Measurements from ENCODE around the gene HSD3B2. TPM values are rescaled to one million over a fixed set of nuclear protein-coding genes. Genes with fewer than 3 reads are reported as not detected.

Gene HSD3B2
- total RNA-seq, 1 experiment from 2014 or later, result 1.0 TPM

GRCh38 chr1:119466445-119466844 is 51.5 kb downstream of the HSD3B2 start:
- Mint-ChIP-seq H3K9me3 (peaks cover 12% of the 10 kb centered on the region), H3K27me3 (ENCODE audit: low read depth) (peaks cover 5% of the 10 kb centered on the region; the same call in 1 of the 2 replicates), H3K4me1 (peaks cover 17% of the 10 kb centered on the region), H3K36me3 (no peaks in the 10 kb centered on the region), H3K27ac (no peak overlapping the region), H3K4me3 (no peak overlapping the region)
- TF ChIP-seq E2F4 (CRISPR knock-in tag; IDR thresholded peaks at IDR 0.05; ENCODE audit: borderline replicate concordance, low read depth) (no peak), USF2 (CRISPR knock-in tag; IDR thresholded peaks at IDR 0.05) (no peak), RORB (CRISPR knock-in tag; IDR thresholded peaks at IDR 0.05) (no peak), JAZF1 (CRISPR knock-in tag; IDR thresholded peaks at IDR 0.05) (no peak), NR3C1 (CRISPR knock-in tag; conservative IDR thresholded peaks at IDR 0.05; ENCODE audit: low read depth) (no peak), MXD4 (CRISPR knock-in tag; IDR thresholded peaks at IDR 0.05; ENCODE audit: borderline replicate concordance) (no peak), TEAD1 (CRISPR knock-in tag; IDR thresholded peaks at IDR 0.05) (no peak), AFF4 (CRISPR knock-in tag; IDR thresholded peaks at IDR 0.05; ENCODE audit: borderline replicate concordance) (no peak), MLX (CRISPR knock-in tag; IDR thresholded peaks at IDR 0.05) (no peak), ZNF532 (CRISPR knock-in tag; IDR thresholded peaks at IDR 0.05; ENCODE audit: borderline replicate concordance) (no peak)
- TF ChIP-seq, protein P1, sequence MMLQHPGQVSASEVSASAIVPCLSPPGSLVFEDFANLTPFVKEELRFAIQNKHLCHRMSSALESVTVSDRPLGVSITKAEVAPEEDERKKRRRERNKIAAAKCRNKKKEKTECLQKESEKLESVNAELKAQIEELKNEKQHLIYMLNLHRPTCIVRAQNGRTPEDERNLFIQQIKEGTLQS (CRISPR knock-in tag; conservative IDR thresholded peaks at IDR 0.05), result no peak
- TF ChIP-seq, protein P2, sequence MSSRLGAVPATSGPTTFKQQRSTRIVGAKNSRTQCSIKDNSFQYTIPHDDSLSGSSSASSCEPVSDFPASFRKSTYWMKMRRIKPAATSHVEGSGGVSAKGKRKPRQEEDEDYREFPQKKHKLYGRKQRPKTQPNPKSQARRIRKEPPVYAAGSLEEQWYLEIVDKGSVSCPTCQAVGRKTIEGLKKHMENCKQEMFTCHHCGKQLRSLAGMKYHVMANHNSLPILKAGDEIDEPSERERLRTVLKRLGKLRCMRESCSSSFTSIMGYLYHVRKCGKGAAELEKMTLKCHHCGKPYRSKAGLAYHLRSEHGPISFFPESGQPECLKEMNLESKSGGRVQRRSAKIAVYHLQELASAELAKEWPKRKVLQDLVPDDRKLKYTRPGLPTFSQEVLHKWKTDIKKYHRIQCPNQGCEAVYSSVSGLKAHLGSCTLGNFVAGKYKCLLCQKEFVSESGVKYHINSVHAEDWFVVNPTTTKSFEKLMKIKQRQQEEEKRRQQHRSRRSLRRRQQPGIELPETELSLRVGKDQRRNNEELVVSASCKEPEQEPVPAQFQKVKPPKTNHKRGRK (CRISPR knock-in tag; IDR thresholded peaks at IDR 0.05; ENCODE audit: borderline replicate concordance), result no peak
- TF ChIP-seq, protein P3, sequence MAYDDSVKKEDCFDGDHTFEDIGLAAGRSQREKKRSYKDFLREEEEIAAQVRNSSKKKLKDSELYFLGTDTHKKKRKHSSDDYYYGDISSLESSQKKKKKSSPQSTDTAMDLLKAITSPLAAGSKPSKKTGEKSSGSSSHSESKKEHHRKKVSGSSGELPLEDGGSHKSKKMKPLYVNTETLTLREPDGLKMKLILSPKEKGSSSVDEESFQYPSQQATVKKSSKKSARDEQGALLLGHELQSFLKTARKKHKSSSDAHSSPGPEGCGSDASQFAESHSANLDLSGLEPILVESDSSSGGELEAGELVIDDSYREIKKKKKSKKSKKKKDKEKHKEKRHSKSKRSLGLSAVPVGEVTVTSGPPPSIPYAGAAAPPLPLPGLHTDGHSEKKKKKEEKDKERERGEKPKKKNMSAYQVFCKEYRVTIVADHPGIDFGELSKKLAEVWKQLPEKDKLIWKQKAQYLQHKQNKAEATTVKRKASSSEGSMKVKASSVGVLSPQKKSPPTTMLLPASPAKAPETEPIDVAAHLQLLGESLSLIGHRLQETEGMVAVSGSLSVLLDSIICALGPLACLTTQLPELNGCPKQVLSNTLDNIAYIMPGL (CRISPR knock-in tag; IDR thresholded peaks at IDR 0.05), result no peak
- ATAC-seq (no peak), DNase-seq (ENCODE audit: low spot score) (no peak)
- CTCF ChIA-PET, result interaction anchor here (1.0 to 2.5 kb wide), 3 partner anchors 10 to 50 kb away, joined by 4 to 19 read pairs (median 5); no protein-coding TSS in a partner anchor
- POLR2A ChIA-PET, result no interaction called here

All from WTC11 (cell line).